CD4-positive, alpha-beta T cell treated with Interleukin-4 for 1 hour (primary cell): ENCODE data around the gene CRISPLD2.

Source experiments
- DNase-seq, 2 donors: peaks; one replicate each; pipeline ENCODE4 v3.0.0-alpha.2; 2020 to 2022

Gene CRISPLD2

DNA sequence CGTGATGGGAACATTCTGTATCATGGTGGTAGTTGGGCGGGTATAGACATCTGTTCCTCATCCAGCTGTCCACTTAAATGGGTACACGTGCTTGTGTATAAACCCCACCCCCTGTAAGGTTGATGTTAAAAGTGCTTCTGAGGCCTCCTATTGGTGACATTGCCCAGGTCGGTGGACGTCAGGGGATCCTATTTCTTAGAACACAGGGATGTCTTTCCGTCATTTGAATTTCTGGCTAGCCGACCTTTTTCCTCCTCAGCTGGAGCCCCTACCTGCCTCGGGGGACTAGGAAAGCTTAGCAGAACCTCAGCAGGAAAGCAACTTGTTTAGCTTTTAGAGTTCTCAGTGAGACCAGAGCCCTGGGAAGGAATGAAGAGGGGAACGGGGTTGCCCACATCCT, 16.6 kb upstream of the CRISPLD2 start:
- DNase-seq: no peak

DNA sequence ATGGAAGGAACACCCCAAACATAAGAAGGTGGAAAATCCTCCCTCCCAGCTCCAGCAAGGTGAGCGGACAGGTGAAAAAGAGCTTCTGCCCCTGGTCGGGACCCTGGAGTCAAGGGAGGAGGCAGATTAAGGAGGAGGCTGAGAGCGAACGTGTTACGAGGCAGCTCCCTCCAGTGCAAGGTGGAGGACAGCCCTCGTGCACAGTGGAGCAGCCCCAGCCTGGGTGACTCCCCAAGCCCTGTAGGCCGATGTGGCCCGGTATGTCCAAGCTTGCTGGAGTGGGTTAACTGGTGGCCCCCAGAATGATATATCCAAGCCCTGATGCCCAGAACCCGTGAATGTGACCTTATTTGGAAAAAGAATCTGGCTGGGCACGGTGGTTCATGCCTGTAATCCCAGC, 15.5 kb upstream of the CRISPLD2 start:
- DNase-seq: no peak

DNA sequence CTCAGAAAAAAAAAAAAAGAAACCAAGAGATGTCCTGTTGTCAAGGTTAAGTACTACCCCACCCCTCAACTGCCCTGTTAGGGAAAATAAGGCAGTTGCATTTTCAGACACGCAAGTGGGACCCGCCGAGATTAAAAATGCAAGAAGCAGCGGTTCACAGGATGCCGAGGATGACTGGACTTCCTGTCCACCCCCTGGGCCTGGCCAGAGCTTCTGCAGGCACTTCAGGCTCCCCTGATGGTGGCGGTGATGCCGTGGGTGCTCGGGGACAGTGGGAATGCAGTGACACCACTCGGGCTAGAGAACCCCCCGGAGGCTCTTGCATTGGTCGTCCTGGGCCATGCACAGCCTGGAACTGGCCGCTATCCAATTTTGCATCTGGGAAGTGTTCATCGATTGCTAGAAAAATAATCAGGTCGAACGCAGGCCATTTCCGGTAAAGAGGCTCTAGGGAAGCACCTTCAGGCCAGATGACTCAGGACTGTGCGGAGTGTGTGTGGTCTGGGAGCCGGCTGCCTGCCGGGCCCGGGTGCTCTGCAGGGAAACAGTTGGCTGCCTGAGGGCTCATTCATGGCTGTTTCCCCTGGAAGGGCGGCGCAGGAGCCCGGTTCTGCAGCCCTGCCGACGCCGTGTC, 13.4 kb upstream of the CRISPLD2 start:
- DNase-seq: peak; percentile 10 to 78

DNA sequence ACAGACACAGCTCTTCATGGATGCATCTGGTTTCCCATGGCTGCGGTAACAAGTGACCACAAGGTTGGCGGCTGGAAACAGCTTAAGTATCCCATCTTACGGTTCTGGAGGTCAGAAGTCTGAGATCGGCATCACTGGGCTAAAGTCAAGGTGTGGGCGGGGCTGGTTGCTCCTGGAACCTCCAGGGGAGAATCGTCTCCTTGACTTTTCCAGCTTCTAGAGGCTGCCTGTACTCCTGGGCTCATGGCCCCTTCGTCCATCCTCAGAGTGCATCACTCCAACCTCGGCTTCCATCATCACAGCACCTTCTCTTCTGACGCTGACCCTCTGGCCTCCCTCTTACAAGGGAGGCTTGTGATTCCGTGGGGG, 12.9 kb upstream of the CRISPLD2 start:
- DNase-seq: no peak

DNA sequence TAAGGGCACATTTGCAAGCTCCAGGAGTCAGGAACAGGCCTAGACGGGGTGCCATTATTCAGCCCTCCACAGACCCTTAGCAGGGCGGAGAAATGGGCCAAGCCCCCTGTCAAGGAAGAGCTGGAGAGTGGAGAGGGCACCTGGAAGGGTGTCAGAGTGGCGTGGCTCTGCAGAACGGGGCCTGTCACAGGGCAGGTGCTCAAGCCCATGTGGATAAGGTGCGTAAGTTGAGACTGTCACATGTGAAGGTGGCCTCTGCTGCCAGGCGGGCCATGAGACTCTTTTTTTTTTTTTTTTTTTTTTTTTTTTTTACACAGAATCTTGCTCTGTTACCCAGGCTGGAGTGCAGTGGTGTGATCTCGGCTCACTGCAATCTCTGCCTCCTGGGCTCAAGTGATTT, 12.0 kb upstream of the CRISPLD2 start:
- DNase-seq: no peak

DNA sequence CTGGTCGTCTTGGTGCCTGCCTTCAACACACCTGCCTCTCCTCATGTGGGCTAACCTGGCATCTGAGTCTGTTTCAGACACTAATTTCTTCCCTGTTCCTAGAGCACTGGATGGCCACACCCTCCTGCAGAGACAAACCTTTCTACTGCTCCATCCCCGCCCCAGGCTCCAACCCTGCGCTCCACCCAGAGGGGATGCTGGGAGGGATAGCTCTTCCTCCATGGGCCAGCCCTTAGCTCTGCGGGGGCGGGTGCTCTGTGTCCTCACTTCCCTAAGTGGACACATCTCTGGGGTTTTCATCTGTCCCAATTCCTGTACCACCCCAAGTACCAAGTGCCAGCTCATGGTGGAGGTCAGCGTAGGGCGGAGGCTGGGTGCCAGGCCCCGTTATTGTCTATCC, 11.0 kb upstream of the CRISPLD2 start:
- DNase-seq: no peak

DNA sequence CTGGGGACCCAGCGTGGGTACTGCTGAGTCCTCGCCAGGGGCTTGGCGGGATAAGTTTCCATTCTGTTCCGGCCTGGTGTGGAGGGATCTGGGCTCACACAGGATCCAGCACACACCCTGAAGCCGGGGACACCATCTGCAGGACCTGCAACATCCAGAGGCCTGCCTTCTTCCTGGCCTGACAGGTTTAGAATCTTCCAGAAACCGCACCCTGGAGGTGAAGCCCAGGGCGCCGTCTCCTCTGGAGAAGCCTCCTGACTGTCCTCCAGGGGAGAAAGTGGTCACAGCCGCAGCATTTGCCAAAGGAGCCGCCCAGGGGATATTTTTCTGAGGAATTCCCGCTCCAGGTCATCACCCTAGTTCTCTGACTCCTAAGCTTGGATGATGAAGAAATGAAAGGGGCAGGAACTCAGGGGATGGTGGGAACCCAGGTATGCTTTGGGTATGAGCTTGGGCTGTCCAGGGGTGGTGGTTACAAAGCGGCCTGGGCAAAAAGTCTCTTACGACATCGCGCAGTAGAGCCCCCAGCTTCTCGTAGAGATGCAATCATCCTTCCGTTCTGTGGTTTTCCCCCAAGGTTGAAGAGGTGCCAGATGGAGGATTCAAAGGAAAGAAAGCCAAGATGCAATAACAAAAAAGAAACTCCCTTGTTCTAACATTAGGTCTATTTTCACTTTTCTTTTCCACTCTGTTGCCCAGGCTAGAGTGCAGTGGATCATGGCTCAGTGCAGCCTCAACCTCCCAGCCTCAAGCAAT, 9.1 kb upstream of the CRISPLD2 start:
- DNase-seq: peak; percentile 30 to 42

DNA sequence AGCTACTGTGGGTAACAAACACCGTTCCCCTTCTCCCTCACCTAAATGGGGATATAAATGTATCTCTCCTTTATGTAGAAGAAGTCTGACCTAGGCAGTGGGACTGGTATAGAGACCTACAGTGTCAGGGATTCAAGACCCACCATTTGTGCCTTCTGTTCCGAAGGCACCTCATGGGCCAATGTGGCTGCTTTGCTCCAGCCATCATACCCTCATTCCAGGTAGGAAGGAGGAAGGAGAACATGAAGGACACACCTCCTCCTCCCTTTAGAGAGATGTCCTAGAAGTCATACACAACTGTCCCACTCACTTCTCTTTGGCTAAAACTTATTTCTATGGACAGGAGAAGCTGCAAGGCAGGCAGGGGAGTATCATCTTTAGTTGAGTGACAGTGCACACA, 8.3 kb upstream of the CRISPLD2 start:
- no peak for DNase-seq

DNA sequence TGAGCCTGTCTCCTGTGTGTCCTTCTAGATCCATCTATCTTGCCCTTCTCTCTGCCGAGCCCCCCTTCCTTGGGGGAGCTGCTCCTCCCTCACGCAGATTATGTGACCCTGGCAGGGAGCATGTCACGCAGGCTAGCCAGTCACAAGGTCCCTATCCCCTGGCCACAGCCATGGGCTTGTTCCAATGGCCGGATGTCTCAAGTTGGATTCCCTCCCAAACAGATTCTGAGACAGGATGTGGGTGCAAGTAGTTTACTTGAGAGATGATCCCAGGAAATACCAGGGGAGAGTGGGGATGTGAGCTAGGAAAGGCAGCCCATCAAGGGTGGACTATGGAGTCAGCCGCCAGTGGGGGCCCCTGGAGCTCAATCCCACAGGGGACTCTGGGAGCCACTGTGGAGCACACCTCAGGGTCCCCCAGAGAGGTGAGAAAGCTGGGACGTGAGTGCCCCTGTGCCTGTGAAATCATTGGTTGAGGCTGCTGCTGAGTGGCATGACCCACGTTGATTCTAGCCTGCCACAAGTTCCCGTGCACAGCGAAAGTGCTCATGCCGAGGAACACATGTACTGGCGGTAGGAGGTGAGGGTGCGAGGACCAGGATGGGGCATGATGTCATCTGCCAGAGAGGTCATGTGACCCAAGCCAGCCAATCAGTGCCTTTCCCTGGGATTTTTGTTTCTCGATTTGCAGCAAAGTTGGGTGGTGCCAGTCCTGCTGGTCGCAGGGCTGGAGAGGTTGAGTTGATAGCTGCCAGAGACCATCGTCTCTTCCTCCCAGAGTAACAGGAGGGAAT, 6.4 kb upstream of the CRISPLD2 start:
- no peak for DNase-seq

DNA sequence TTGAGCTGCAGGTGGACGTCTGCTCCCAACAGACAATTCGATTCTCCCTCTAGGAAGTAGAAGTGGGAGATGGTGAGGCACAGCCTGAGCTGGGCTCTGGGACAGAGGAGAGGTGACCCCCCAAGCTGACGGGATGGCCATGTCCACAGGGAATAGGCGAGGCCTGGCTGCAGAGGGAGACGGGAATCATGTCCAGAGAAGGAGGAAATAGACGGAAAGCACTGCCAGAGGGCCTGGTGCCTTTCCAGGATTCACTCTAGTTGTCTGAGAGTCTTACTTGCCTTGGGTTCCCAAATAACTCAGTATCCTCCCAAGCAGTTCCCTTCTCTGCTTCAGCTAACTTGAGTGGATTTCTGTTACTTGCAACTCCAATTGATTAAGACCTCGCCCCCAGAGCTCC, 4.3 kb upstream of the CRISPLD2 start:
- DNase-seq: no peak

DNA sequence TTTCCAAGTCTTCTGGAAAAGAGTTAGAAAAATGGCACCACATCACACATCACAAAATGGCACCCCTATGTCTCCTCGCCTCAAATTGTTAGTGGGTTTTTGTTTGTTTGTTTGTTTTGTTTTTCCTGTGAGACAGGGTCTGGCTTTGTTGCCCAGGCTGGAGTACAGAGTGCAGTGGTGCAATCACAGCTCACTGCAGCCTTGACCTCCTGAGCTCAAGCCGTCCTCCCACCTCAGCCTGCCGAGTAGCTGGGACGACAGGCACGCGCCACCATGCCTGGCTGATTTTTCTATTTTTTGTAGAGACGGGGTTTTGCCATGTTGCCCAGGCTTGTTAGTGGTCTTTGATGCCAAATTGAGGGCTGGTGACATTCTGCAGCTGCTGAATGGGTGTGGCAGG, 3.8 kb upstream of the CRISPLD2 start:
- no peak for DNase-seq

DNA sequence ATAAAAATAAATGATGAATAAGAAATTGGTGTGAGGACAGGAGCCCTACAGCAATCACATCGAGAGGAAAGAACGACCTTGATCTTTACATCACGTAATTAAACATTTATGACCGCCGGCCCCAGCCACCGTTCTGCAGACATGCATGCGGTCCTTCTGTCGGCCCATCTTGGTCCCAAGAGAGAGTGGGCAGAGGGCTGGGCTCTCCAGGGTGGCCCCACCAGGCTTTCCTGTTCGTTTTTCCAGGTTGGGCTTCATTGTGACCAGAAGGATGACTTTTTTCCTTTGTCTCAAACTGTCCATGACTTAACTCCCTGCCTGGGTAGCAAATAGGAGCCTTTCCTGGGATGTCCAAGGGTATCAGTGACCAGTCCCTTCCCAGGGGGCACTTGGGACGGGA, 3.3 kb upstream of the CRISPLD2 start:
- no peak for DNase-seq

DNA sequence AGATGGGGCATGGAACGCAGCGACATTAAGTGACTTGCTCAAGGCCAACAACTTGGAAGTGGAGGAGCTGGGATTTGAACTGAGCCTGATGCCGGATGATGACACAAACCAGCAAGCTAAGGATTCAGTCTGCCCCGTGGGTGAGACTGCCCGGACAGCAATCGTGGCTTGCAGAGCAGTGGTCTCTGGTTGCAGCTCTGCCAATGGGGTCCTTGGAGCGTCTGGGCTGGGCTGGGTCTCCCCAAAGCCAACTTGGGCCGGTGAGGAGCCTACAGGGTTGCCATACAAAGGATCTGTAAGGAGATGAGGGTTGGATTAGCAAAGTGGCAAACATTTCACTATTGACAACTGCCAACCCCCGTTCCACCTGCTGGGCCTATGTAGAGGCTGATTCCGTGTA, 2.6 kb upstream of the CRISPLD2 start:
- DNase-seq: no peak

DNA sequence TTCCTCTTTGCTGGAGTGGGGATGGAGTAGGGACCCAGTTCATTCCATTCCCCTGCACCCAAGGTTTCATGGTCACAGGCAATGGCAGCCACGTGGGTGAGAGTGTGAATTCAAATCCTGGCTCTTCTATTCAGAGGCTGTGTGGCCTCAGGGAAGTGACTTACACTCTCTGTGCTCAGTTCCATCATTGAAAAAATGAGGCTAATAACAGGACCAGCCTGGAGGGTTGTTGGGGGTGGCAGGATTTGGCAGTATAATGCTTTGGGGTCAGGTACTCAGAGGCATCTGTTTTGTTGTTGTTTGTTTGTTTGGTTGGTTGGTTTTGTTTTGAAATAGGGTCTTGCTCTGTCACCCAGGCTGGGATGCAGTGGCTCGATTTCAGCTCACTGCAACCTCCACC, 2.2 kb upstream of the CRISPLD2 start:
- DNase-seq: no peak

DNA sequence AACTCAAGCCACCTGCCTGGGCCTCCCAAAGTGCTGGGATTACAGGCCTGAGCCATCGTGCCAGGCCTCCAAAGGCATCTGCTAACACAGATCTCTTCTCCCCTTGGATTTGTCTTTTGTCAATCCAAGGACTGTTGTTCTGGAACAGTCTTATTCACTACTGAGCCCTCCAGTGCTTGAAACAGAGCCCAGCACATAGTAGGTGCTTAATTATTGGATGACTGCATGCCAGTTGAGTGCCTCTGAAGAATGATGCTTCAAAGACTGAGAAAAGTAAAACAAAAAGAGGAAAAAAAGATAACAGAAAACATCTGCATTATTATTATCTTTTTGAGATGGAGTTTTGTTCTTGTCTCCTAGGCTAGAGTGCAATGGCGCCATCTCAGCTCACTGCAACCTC, 1.7 kb upstream of the CRISPLD2 start:
- no peak for DNase-seq

DNA sequence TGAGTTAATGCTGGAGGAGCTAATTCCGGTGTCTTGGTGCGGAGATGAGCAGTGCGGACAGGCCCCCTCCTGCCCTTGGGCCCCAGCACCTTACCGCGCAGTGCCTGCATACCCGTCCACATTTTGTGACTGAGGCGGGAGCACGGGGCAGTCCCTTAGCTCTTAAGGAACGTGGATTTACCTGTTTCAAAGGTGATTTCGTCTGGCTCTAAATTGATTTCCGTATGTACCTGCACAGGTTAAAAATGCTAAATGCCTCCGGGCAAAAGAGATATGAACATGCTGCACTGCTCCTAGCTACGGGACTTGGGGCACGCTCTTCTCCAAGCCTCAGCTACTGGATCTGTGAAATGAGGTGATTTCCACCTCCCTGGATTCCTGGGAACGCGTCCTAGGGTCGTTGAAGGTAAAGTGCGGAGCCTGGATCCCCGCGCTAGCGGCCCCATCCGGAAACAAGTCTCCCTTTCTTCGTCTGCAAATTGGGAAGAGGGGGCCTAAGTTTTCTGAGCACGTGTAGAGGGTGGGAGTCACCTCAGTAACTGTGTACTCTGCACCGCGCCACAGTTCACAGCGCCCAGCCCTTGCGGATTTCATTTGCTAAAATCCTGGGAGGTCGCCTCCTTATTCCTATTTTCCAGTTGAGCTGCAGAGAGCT, 669 bp upstream of the CRISPLD2 start:
- no peak for DNase-seq

DNA sequence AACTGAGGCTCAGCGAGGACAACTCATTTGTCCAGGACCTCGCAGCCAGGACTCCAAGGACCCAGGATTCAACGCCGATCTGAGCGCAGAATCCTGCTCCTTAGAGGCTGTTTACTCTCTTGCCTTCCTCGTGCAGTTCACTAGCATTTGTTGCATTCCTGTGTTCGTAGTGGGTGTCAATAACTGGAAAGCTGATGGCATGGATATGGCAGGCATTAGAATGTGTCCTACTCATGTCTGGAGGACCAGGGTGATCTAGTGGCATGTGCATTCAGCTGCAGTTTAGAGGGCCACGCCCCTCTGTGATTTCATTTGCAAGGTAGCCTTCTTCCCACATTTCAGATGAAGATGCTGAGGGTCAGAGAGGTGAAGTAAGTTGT, 510 bp downstream of the CRISPLD2 start:
- no peak for DNase-seq

DNA sequence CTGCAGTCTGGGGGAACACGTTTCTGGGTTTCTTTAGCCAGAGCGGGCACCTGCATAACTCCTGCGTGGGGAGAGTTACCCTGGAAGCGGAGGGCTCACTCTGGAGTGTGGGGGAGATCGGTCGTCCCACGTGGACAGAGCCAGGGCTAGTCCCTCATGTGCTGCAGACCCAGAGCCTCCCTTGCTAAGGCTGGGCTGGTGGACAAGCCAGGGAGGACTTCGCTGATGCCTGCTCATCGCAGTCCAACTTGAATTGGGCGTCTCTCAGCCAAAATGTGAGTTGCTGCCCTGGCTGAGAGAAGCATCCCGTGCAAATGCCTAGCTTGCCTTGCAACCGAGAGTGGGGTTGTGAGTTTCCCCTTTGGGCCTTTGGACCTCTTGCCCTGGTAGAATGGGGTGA, 986 bp downstream of the CRISPLD2 start:
- DNase-seq: no peak

DNA sequence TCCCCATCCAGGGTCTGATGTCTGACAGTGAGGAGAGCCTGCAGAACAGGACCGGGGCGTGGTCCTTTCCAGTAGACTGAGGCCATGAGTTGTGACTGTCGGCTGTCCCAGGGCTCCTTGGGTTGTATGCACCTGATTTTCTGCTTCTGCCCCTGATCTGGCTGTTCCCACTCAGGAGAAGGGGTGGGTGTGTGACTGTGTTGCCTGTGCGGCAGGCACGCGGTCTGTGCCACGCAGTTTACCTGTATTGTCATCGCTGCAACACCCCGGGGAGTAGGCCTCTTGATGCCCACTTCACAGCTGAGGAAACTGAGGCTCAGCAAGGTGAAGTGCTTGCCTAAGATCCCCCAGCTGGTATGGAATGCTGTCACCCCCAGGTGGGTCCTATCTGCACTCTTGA, 1.4 kb downstream of the CRISPLD2 start:
- DNase-seq: no peak

DNA sequence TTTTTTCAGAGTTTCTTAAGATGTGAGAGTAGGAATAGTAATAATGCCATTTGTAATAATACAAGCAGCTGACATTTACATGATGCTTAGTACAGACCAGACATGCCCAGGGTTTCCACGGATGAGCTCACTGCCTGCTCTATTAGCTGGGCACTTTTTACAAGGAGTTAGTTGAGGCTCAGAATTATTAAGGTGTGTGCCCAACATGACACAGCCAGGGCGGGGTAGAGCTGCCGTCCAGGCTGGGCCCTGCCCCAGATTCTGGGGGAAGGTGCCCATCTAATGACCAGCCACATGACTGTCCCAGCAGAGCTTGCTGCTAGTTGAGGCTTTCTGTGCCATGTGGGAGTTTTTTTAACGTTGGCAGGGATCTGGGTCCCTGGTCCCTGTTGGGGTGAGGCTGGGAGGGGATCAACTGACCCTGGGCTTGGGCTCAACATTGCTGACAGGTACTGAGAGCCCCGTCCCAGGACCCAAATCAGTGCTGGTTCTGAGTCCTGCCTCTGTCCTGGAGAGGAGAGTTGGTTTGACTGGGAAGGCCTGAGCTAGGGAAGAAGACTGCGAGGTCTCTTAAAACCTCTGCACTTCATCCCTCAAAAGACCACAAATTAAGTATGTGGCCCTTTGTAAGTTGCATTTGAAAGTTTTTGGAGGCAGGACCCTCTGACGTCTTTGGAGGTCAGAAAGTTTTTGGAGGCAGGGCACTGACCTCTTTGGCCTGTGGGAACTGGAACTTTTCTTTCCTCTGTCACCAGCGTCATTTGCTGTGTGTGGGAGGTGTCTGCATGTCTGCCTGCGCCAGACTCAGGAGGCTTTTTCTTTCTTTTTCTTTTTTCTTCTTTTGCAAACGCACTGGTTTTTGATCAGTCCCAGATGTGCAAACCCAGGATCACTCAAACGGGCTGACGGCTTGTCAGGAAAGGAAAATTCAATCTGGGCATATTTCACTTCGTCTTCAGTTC, 2.2 kb downstream of the CRISPLD2 start:
- DNase-seq: no peak

DNA sequence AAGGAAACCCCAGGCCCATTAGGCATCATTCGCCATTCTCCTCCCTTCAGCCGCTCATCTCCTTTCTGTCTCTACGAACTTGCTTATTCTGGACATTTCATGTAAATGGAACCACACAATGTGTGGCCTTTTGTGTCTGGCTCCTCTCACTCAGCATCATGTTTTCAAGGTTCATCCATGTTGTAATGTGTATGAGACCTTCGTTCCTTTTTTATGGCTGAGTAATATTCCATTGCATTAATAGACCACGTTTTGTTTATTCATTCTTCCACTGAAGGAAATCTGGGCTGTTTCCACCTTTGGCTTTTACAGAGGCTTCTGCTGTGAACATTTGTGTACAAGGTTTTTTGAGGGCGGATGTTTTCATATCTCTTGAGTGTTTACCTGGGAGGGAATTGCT, 3.2 kb downstream of the CRISPLD2 start:
- DNase-seq: no peak

DNA sequence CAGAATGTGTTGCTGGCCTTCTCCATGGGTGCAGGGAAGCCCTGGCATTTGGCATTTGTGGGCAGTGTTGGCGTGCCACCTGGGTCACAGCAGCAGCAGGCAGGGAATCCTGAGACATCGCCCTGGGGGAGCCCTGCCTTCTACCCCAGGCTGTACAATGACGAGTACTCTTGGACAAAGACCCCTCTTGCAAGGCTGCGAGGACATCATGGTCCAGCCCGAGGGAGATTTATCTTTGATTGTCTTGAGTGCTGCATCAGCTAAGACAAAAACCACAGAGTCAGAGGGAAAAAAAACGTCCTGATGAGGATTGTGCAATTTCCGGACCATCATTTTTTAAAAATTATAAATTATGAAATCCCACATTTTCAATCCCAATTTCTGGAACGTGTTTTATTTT, 3.7 kb downstream of the CRISPLD2 start:
- DNase-seq: no peak

DNA sequence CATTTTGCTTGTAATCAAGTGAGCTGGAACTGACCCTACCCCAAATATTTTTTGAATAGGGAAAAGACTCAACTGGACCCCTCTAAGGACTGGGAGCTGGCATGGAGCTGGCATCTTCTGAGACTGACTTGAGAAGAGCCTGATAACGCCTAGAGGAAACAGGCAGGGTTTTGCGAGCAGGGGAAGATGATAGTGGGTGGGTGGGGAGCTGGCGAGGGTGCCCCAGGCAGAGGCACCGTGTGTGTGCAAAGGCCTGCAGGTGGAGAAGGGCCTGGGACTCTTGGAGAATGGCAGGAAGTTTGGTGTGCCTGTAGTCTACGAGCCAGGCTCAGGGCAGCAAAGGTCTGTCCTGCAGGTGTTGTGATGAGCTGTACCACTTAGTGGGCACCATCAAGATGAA, 4.1 kb downstream of the CRISPLD2 start:
- no peak for DNase-seq
